Measurements from ENCODE around the gene HAGH.

Gene HAGH

DNA sequence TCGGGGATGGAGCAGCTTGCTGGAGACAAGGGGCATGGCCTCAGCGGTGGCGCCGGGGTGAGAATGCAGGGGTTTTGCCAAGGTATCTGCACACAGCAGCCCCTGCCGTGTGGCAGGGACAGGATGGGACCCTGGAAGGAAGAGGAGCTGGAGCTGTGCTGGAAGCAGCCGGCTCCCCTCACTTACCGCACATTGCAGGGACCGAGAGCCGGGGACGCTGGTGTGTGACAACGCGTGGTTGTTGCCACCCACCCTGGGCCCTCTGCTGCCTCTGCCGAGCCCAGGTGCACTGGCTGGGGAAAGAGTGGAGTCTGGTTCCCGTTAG is 40.8 kb downstream of the HAGH start:
- DNase-seq, result no peak

DNA sequence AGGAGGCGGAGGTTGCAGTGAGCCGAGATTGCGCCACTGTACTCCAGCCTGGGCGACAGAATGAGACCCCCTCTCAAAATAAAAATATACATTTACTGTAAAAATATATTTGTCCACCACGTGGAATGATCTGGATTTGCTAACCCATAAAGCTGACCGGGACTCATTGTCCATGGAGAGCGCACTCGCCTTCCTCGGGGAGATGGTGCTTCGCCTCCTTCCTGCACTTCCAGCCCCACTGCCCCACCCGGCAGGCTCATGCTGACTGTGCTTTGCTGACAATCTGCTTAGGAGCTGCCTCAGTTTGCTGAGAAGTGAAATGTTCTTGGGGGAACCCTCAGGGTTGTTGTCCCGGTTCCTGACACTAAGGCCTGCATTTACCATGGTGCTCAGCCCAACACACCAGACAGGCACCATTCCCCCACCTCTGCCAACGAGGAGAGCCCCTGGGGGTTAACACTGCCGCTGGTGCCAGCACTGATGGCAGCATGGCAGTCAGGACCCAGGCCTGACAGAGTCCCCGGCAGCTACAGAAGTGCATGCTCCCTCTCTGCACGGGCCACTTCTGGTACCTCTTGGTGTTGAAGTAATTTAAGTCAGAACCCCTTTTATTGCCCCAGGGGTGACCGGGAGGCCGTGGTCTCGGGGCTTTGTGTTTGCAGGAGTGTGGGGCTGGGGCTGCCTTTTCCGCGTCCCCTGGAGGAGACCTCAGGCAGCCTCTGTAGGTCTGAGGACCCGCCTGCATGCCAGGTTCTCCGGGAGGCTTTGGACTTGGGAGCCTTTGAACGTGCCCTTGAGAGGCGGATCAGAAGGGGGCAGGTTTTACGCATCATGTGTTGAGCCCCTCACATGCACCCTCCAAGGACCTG is 41.4 kb downstream of the HAGH start:
- DNase-seq, result no peak

DNA sequence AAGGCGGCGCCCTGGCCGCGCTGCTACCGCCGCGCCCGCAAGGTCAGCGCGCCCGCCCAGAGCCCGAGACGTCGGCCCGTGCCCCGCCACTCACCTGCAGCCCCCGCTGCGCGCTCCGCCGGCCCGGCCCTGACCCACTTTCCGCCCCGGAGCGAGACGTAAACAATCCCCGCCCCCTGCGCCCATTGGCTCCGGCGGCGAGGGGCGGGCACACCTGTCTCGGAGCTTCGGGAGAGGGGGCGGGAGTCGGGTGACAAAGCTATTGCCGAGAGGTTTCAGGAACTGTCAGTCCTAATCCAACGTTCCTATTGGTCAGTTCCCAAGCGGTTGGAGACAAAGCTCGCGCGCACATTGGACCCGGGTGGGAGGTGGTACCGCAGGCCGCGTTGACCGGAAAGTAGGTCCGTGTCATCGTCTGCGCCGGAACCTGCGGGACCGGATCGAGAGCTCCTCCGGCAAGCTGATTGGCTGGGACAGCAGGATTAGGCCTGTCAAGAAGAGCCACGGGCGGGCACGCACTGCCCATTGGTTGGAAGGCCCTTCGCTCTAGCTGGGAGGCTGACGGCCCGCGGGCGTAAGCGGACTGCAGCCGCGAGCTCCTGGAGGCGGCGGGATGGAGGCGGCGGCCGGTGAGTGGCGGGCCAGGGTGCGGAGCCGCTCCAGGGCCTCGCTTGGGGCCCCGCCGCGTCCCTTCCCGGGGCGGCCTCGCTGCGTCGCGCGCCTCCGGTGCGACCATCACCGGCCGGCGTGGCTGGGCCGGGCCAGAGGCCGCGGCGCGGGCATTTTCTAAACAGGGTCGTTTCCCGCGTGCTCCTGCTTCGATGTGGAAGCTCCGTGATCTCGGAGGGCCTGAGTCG is 44.0 kb downstream of the HAGH start, which contains the start of the genes NUBP2 and SPSB3:
Gene NUBP2 (plus strand): TSS at position 553 of the 857 bp plus-strand sequence. CDS start 61 bp downstream, at position 614.
Gene SPSB3 (minus strand): TSS at position 164 of the 857 bp plus-strand sequence. CDS start 1,088 bp downstream, outside the sequence.
- DNase-seq, result peak; percentile 95

DNA sequence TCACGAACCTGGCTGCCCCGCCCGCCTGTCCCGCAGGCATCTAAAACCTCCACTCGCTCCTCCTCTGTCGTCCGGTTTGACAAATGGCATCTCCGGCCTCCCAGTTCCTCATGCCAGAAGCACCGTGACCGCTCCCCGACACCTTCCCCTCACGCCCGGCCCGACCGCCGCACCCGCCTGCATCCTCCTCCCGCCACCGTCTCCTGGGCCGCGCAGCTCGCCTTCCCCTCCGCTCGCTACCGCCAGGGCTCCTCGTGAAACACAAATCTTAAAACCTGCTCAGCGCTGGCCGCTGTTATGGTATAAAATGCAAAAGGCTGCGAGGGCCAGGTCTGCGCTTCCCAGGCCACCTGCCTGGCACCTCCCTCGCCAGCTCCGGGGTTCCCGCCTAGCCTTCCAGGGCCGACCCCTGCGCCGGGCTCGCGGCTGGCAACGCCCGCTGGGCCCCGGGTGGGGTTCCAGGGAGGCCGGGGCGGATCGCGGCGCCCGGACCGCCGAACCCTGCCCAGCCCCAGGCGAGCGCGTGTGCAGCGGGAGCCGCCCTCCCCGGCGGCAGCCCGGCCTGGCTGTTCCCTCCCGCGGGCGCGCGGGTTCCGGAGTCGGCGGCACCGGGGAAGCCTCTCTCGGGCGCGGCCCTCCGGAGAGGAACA is 44.7 kb downstream of the HAGH start:
- no peak for DNase-seq

DNA sequence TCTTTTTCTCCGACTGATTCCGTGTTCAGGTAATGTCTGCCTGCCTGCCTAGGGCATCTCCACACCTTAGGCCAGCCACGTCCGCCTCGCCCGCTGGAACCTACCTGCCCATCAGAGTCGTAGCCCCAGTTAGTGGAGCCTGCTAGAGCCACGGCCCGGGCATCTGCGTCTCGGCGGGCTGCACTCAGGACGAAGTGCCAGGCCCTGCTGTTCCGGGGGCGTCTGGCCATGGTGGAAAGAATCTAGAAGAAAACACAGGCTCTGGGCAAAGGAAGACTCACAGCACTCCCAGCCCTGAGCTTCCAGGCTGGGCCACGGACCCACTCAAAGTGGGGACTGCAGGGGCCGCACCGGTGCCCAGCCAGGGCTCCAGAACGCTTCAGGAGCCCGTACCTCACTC is 45.4 kb downstream of the HAGH start:
- no peak for DNase-seq

DNA sequence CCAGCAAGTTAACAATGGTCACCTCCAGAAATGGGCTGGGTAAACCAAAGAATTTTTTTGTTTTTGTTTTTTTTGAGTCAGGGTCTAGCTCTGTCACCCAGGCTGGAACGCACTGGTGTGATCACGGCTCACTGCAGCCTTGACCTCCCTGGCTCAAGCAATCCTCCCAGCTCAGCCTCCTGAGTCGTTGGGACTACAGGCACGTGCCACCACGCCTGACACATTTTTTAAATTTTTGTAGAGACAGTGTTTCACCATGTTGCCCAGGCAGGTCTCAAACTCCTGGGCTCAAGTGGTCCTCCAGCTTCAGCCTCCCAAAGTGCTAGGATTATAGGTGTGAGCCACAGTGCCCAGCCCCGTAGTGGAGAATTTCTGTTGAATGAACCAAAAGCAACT is 46.0 kb downstream of the HAGH start:
- no peak for DNase-seq

DNA sequence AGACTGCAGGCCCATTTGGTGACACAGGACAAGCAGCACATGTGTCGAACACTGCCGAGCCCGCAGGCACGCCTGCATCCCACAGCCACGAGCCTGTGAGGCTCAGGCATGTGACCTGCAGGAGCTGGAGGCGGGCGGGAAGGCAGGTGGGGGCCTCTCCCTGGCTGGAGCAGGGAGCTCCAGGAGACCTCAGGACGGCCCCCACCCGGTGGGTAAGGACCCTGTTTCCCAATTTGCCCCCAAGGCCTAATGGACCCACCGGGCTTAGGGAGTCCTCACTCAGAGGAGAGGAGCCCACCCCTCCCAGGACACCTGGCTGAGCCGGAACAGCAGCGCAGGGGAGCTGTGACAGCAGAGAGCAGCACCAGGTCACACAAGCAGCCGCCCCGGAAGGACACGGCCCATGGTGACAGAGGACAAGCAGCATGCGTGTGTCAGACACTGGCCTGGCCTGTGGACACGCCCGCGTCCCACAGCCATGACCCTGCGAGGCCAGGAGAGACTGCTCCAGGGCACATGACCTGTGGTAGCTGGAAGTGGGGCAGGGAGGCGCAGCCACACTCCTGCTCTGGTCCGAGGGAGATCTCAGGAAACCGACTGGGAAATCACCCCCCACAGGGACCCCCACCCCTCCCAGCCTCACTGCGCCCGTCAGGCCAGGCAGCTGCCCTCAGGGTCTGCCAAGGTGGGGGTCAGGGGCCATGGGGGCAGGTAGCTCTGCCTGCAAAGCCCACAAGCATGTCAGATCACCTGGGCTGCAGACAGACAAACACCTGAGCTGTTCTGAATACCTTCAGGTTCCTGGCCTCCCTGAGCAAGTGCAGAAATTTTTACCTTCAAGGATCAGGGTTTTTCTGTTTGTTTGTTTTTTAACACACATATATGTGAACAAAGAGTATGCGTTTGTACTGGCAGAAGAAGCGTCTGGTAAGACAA is 46.6 kb downstream of the HAGH start:
- no peak for DNase-seq

DNA sequence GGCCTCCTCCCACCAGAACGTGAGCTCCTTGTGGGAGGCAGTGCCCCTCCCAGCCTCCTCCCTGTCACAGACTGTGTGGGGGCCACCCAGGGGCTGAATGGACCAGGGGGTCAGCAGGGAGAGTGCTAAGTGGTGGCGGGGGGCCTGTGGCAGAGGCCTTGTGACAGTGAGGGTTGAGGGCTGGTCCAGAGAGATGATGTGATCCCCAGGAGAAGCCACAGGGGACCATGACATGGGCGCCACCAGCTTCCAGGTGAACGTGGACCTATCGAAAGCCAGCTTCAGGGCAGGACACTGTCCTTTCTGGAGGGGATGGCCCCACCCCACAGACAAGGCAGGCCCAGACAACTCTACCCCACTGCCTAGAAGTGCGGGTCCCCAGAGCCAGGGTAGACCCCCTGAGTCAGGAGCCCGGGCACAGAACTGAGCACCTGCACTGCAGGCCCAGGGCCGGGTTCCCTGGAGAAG is 47.4 kb downstream of the HAGH start:
- DNase-seq, result no peak

DNA sequence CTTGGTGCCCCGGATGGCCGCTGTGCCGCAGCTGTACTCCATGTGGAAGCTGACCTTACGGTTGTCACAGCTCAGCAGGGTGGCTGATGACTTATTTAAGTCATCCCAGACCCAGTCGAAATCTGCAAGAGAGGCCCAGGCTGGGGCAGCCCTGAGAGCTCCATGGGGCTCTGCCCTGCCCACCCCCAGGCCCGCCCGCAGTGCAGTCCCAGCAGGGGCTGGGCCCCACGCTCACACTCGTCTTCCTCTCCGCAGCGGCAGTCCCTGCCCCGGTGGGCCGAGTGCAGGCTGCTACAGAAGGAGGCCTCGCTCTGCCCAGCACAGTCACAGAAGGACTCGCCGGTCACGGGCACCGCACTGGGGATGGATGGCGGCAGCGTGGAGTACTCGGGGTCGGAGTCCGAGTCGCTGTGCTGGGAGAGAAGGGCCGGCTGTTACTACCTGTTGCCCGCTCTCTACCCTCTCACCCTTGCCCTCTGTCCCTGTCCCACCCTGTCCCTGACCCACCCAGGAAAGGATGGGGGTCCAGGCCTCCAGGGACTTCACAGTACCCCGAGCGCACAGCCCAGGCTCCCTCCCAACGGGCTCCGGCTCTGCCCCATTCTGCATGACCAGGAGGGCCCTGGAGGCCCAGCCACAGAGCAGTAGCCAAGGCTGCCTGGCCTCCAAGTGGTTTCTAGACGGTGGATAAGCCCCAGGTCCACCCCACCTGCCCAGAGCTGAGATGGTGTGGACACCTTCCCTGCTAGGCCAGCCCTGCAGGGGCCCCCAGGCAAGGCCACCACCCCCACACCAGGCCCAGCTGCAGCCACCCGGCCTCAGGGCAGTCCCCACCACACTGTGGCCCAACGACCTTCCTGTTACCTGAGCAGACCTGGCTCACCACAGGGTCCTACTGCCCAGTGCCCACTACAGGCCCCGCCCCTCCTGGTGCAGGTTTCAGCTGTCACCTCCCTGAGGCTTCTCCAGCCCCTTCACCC is 48.1 kb downstream of the HAGH start:
- DNase-seq, result no peak

DNA sequence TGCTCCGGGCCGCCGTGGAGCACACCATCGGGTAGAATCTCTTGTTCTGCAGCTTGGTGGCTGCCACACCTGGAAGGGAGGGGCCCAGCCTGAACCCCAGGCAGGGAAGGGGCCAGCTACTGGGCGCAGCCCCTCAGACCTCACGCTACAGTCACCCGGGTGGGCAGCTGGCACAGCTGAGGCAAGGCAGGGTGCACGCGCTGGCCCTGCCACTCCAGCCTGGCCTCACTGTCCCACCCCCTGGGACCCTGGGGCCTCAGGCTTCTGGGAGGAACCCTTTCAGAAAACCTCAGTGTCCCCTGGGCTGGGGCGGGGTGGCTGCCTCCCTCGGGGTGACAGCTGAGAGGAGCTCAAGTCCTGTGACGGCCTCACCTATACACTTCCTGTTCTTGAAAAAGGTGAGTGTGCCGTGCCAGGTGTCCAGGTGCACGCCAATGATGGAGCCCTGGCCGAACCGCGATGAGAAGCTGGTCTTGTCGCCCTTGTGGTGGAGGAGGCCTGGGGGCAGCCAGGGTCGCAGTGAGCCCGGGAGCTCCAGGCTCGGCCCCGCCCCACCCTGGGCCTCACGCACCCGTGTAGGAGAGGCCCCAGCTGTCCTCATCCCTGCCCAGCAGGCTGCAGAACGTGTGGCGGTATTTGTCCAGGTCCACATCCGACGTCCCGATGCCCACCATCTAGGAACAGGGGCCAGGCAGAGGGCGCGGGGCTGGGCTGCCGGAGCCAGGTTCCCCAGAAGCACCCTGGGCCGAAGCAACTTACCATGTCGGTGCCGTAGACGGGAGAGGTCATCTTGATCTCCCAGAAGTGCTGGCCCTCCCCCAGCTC is 49.0 kb downstream of the HAGH start:
- no peak for DNase-seq

DNA sequence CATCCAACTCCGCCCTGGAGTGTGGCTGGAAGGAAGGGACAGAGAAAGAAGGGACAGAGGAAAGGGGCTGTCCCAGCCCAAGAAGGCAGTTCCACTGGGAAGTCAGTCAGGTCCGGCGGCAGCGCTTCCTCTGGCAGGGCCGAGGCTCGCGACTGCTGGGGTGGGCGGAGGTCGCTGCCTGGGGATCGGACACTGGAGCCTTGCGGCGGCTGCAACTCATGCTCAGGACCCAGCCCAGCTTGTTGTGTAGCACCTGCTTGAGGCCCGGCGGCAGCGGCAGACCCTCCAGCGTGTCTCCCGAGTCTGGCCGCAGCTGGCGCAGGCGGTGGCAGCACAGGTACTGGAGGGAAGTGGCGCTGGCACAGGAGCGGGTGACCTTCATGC is 49.6 kb downstream of the HAGH start:
- DNase-seq, result no peak

DNA sequence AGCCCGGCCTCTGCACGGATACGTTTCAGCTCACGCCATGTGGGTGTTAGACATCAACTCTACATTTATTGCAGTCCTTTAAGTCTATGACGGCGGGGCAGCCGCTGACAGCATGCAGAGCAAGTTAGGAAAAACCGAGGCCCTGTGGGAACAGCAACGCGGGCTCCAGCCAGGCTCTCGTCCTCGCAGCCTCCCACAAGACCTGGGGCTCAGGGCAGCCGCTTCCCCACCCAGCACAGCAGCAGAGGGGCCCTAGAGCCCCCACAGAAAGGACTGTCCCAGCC is 50.0 kb downstream of the HAGH start:
- no peak for DNase-seq

DNA sequence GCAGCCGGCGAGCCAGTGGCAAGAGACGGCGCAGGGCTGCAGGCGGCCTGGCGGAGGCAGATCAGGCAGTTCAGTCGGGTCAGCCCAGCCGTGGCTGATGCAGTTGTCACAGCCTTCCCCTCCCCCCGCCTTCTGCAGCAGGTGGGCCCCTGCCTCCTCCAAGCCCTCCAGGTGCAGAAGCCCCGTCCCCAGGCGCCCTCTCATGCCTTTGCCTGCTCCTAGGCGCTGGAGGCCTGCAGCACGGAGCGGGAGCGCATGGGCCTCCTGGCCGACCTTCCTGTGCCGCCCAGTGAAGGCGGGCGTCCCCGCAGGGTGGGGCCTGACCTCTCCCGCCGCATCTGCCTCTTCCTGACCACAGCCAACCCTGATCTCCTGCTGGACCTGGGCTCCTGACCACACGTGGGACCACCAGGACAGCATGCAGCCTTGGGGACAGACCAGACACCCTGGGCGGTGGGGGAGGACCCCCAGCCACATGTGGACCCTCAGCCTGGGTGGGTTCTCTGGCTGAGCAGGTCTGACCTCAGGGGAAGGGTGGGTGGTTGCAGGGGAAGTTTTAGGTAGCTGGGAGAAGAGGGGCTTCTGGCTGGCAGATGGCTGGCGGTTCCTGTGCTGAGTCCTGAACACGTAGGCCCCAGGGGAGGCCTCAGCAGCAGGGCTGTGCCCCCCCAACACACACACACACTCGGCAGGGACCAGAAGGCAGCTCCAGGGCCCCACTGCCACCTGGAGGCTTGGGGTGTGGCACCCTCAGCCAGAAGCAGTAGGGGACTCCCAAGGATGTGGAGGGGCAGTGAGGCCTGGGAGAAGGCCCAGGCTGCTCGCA is 50.6 kb downstream of the HAGH start:
- no peak for DNase-seq

DNA sequence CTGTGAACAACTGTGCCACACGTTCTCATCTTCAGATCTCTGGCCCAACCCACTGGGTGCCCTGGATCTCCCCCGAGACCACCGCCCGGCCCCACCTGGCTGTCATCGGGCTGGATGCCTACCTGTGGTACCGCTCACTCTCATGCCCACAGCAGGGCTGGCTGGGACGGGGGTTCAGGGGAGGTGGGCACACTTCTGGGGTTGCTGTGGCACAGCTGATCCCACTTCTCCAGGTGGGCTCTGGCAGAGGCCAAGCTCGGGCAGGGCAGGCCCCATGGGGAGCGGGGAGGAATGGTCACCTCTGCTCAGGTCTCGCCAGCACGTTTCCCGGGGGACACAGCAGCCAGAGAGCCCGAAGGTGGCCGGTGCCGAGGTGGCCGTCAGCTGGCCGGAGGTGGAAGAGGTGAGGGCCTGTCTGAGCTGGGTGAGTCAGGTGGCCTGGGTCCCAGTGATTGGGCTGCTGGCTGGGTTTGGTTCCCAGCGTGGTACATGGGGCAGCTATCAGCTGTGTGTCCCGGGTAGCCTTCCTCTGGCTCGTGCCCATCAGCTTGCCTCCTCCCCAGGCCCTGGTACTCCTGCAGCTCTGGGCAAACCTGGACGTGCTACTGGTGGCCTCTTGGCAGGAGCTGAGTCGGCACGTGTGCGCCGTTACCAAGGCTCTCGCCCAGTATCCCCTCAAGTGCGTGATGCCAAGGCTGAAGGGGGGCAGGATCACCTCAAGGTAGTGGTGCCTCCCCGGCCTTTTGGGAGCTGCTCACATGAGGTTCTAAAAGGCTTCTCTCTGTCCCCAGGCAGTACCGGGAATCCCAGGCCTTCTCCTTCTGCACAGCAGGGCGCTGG is 51.4 kb downstream of the HAGH start:
- no peak for DNase-seq

DNA sequence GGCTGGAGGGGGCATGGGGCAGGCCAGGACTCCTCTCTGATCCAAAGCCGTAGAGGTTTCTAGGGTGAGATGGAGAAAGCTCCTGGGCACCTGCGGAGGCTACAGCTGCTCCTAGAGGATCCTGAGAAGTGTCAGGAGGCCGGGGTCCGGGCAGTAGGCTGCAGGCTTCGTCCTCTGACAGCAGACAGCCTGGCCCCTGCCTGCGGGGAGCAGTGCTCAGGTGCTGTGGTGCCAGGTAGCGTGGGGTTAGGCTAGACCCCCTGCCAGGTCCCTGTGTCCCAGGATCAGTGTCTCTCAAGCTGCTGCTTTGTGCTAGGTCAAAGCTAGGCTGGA is 52.2 kb downstream of the HAGH start:
- no peak for DNase-seq

DNA sequence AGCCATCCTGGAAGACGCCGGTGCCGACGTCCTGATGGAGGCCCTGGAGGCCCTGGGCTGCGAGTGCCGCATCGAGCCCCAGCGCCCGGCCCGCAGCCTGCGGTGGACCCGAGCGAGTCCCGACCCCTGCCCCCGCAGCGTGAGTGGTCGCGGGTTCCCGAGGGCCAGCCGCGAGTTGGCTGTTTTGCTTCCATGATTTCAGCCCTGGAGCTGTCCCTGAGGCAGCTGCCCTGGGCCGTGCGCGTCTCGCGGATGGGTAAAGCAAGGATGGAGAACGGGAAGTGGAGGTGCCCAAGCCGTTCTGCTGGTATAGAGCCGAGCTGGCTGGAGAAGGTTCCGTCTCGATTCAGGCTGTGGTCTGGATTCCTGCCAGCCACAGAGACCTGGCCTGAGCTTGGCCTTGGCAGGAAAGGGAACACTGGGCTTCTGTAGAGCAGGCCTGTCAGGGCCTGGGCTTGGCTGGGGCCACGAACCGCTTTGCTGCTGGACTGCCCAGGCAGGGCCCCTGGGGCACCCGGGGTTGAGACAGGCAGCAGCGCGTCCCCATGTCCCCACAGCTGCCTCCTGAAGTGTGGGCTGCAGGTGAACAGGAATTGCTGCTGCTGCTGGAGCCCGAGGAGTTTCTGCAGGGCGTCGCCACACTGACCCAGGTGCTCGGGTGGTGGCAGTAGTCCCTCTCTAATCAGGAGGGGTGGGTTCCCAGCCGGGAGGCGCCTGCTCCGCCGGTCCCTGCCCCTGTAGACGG is 52.8 kb downstream of the HAGH start:
- DNase-seq, result no peak

DNA sequence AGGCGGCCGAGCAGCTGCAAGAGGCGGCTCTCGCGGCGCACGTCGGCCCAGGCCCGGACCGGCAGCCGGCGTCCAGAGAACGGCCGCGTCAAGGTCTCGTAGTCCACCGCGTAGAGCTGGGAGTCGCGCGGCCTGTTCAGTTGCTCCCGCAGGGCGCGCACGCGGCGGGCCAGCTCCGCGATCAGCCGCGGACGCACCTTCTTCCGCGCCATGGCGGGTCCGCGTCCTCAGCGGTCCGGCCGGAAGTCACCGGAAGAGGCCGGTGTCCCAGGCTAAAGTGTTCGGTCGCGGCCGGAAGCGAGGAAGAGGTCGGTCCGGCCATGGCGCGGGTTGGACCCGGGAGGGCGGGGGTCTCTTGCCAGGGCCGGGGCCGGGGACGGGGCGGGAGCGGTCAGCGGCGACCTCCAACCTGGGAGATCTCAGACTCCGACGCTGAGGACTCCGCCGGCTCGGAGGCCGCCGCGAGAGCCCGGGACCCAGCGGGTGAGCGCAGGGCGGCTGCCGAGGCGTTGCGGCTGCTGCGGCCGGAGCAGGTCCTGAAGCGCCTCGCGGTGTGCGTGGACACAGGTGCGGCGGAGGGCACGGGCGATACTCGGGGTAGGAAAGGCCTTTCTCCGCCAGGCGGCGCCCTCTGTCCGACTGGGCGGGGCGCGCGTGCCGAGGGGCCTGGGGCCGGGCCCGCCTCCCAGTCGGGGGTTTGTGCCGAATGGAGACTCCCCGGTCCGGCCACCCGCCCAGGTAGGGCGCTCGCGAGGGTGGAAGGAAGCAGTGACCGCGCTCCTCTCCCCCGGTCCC is 53.5 kb downstream of the HAGH start, which contains the start of gene MRPS34:
Gene MRPS34 (minus strand): TSS at position 227 of the 795 bp plus-strand sequence. CDS start 15 bp downstream, at position 212.
- DNase-seq, result peak; percentile 60

Measured in NCI-H526 treated with DMSO at 0.1 percent for 48 hours (cell line).